ENCODE measurements around the gene UBP1. TPM values are rescaled to one million over a fixed set of nuclear protein-coding genes. Genes with fewer than 3 reads are reported as not detected.
"Not testable (repeated sequence)": the region's sequence is repeated elsewhere in the genome, so short reads cannot be mapped to it uniquely, and the experiment has no call there.

Gene UBP1
- total RNA-seq, 1 experiment from 2014 or later, result 69.5 TPM

- CTCF ChIA-PET, result no interaction called here
- Histone ChIP-seq H3K4me3 (replicated peaks in 1 of 2; ENCODE audit: low read depth in 1 of 2, low read length in 2 of 2) (no peak overlapping the region), H3K36me3 (ENCODE audit: control insufficient read depth in 1 of 2, insufficient read depth in 2 of 2, low read length in 2 of 2) (peaks cover 12 to 39% of the 10 kb centered on the region in 2 experiments; a peak in 2 of 4 replicates), H3K27me3 (ENCODE audit: insufficient read depth, low read length) (no peaks in the 10 kb centered on the region), H3K4me2 (ENCODE audit: low read length) (no peak overlapping the region), H3K9me2 (ENCODE audit: insufficient read depth) (no peaks in the 10 kb centered on the region), H3K27ac (ENCODE audit: low read depth, low read length) (no peak overlapping the region), H2AFZ (ENCODE audit: low read depth, low read length, poor library complexity, severe bottlenecking) (no peak overlapping the region), H3K79me2 (ENCODE audit: insufficient read depth, low read length) (peaks cover 91% of the 10 kb centered on the region), H3K4me1 (ENCODE audit: control insufficient read depth in 1 of 2, insufficient read depth in 2 of 2, low read length in 2 of 2) (peaks cover 0 to 3% of the 10 kb centered on the region in 2 experiments; a peak in 1 of 4 replicates), H4K20me1 (ENCODE audit: insufficient read depth) (peaks cover 7% of the 10 kb centered on the region; the same call in 1 of the 2 replicates), H3K9ac (ENCODE audit: low read length) (no peak overlapping the region), H3K9me3 (ENCODE audit: control insufficient read depth in 1 of 2, insufficient read depth in 1 of 2, low read depth in 1 of 2, low read length in 2 of 2) (no peaks in the 10 kb centered on the region)
- ATAC-seq (no peak), DNase-seq (ENCODE audit: low read depth, low spot score) (no peak)
- intact Hi-C loops (cut with micrococcal nuclease), result no loop called here
- POLR2A ChIA-PET, result no interaction called here
- BruUV-seq (replicated peaks), result no TSS peak
- TF ChIP-seq SP1 (IDR thresholded peaks at IDR 0.05; ENCODE audit: low read depth) (no peak), REST (IDR thresholded peaks at IDR 0.05; ENCODE audit: low read depth) (no peak), SIN3A (IDR thresholded peaks at IDR 0.05; ENCODE audit: low read depth) (no peak), POLR2A (IDR thresholded peaks at IDR 0.05; ENCODE audit: borderline replicate concordance, extremely low read depth, insufficient read depth, insufficient read length) (no peak)
- RAD21 ChIA-PET (ENCODE audit: low non-redundant PET in 1 of 2, low total read pairs in 2 of 2, uncharacterized antibody in 2 of 2, unreplicated experiment in 2 of 2), result no interaction called here
Observed at GRCh38 chr3:33419948-33420347, 20.3 kb downstream of the UBP1 start.

GRCh38 chr3:33417066-33417673 is 23.0 kb downstream of the UBP1 start:
- Histone ChIP-seq H3K79me2 (ENCODE audit: insufficient read depth, low read length) (peaks cover 87% of the 10 kb centered on the region), H3K4me3 (replicated peaks in 1 of 2; ENCODE audit: low read depth in 1 of 2, low read length in 2 of 2) (no peak overlapping the region), H3K27me3 (ENCODE audit: insufficient read depth, low read length) (no peaks in the 10 kb centered on the region), H4K20me1 (ENCODE audit: insufficient read depth) (no peaks in the 10 kb centered on the region), H3K9me3 (ENCODE audit: control insufficient read depth in 1 of 2, insufficient read depth in 1 of 2, low read depth in 1 of 2, low read length in 2 of 2) (no peaks in the 10 kb centered on the region), H3K4me2 (ENCODE audit: low read length) (no peak overlapping the region), H3K9me2 (ENCODE audit: insufficient read depth) (no peaks in the 10 kb centered on the region), H3K36me3 (ENCODE audit: control insufficient read depth in 1 of 2, insufficient read depth in 2 of 2, low read length in 2 of 2) (peaks cover 18 to 44% of the 10 kb centered on the region in 2 experiments; a peak in 3 of 4 replicates), H3K9ac (ENCODE audit: low read length) (no peak overlapping the region), H3K4me1 (ENCODE audit: control insufficient read depth in 1 of 2, insufficient read depth in 2 of 2, low read length in 2 of 2) (peaks cover 0 to 3% of the 10 kb centered on the region in 2 experiments; a peak in 1 of 4 replicates), H3K27ac (ENCODE audit: low read depth, low read length) (no peak overlapping the region), H2AFZ (ENCODE audit: low read depth, low read length, poor library complexity, severe bottlenecking) (no peak overlapping the region)
- ChIA-PET CTCF (no interaction called here), RAD21 (ENCODE audit: low non-redundant PET in 1 of 2, low total read pairs in 2 of 2, uncharacterized antibody in 2 of 2, unreplicated experiment in 2 of 2) (no interaction called here), POLR2A (no interaction called here)
- no peak for ATAC-seq
- TF ChIP-seq CEBPB (IDR thresholded peaks at IDR 0.05; ENCODE audit: low read depth) (peak; percentile 40; the same call in 1 of the 2 replicates), ZFX (IDR thresholded peaks at IDR 0.05) (no peak), ATF3 (IDR thresholded peaks at IDR 0.05) (no peak)
- BruUV-seq (replicated peaks), result no TSS peak
- no peak for DNase-seq (ENCODE audit: low read depth, low spot score)
- intact Hi-C loops (cut with micrococcal nuclease), result no loop called here

GRCh38 chr3:33410816-33411215 is 29.4 kb downstream of the UBP1 start:
- H3K4me3 ChIP-seq (replicated peaks in 1 of 2; ENCODE audit: low read depth in 1 of 2, low read length in 2 of 2); POLR2A ChIA-PET; CTCF ChIA-PET; intact Hi-C loops (cut with micrococcal nuclease); H3K27ac ChIP-seq (ENCODE audit: low read depth, low read length); H4K20me1 ChIP-seq (ENCODE audit: insufficient read depth); DNase-seq (ENCODE audit: low read depth, low spot score); H3K4me1 ChIP-seq (ENCODE audit: control insufficient read depth in 1 of 2, insufficient read depth in 2 of 2, low read length in 2 of 2); H2AFZ ChIP-seq (ENCODE audit: low read depth, low read length, poor library complexity, severe bottlenecking); RAD21 ChIA-PET (ENCODE audit: low non-redundant PET in 1 of 2, low total read pairs in 2 of 2, uncharacterized antibody in 2 of 2, unreplicated experiment in 2 of 2); BruUV-seq (replicated peaks); H3K9ac ChIP-seq (ENCODE audit: low read length); H3K9me2 ChIP-seq (ENCODE audit: insufficient read depth); H3K27me3 ChIP-seq (ENCODE audit: insufficient read depth, low read length); H3K4me2 ChIP-seq (ENCODE audit: low read length); H3K9me3 ChIP-seq (ENCODE audit: control insufficient read depth in 1 of 2, insufficient read depth in 1 of 2, low read depth in 1 of 2, low read length in 2 of 2); ATAC-seq: not testable (repeated sequence)
- H3K79me2 ChIP-seq (ENCODE audit: insufficient read depth, low read length), result peaks cover 46% of the 10 kb centered on the region; the same call in 1 of the 2 replicates
- peaks cover 42 to 76% of the 10 kb centered on the region in 2 experiments for H3K36me3 ChIP-seq (ENCODE audit: control insufficient read depth in 1 of 2, insufficient read depth in 2 of 2, low read length in 2 of 2)
